IMR-90 (cell line): ENCODE measurements around the gene ALLC. TPM values are rescaled to one million over a fixed set of nuclear protein-coding genes. Genes with fewer than 3 reads are reported as not detected.
A peak's percentile ranks its signal among the peaks of the same experiment; 100 is the strongest.

ENCODE experiments used
- ATAC-seq: fragments of 200-7000 bp; cut with Tn5 transposase; 2 replicates; pipeline ENCODE4 v1.9.1; 2020; ENCODE audit warnings: low read depth, mild to moderate bottlenecking, moderate library complexity
- BruUV-seq: library from RNA; stranded (reverse); fragments of 400-500 nt; replicated peaks from 2 replicates; lab custom pipeline; 2021; lab: Mats Ljungman, UMichigan
- CTCF ChIA-PET: fragments of 300-600 bp; formaldehyde crosslinking; extraction: SDS; loops from one replicate; lab custom pipeline; 2021; ENCODE audit warnings: antibody characterized with exemption; lab: Yijun Ruan, JAX
- POLR2A ChIA-PET: fragments of 300-600 bp; sonication (Branson Sonifier 250); formaldehyde crosslinking; loops from one replicate; lab custom pipeline; 2022; ENCODE audit warnings: antibody characterized with exemption; ENCODE audit not compliant: unreplicated experiment; lab: Charles Lee
- DNase-seq: peaks from one replicate; pipeline ENCODE4 v3.0.0; 2013
- H2AFZ ChIP-seq: replicated peaks from 2 replicates; pipeline ENCODE3; 2013; ENCODE audit warnings: low read length, mild to moderate bottlenecking; ENCODE audit not compliant: poor library complexity
- H2AK5ac ChIP-seq: 2 replicates; pipeline ENCODE4 v1.6.1; 2013; ENCODE audit warnings: low read depth, low read length, inconsistent platforms
- H2AK9ac ChIP-seq: replicated peaks from 2 replicates; pipeline ENCODE3; 2013; ENCODE audit warnings: mild to moderate bottlenecking, low read depth, low read length, moderate library complexity; ENCODE audit not compliant: poor library complexity
- H2BK120ac ChIP-seq: 2 replicates; pipeline ENCODE4 v1.6.1; 2013; ENCODE audit warnings: low read depth, low read length, inconsistent platforms
- H2BK15ac ChIP-seq: 3 replicates; pipeline ENCODE4 v1.6.1; 2013; ENCODE audit warnings: low read depth, low read length, inconsistent platforms
- H2BK20ac ChIP-seq: 2 replicates; pipeline ENCODE4 v1.6.1; 2013; ENCODE audit warnings: low read depth, mild to moderate bottlenecking, inconsistent platforms, low read length, moderate library complexity
- H2BK5ac ChIP-seq: 2 replicates; pipeline ENCODE4 v1.6.1; 2013; ENCODE audit warnings: mild to moderate bottlenecking, low read depth, low read length, inconsistent platforms; ENCODE audit not compliant: poor library complexity, severe bottlenecking
- H3K14ac ChIP-seq: replicated peaks from 2 replicates; pipeline ENCODE4 v1.6.1; 2013; ENCODE audit warnings: low read depth, low read length, inconsistent platforms
- H3K18ac ChIP-seq: 2 replicates; pipeline ENCODE4 v1.6.1; 2013; ENCODE audit warnings: low read depth, low read length, control low read depth
- H3K23ac ChIP-seq: 2 replicates; pipeline ENCODE4 v1.6.1; 2013; ENCODE audit warnings: low read depth, low read length, inconsistent platforms
- H3K27ac ChIP-seq: 2 replicates; pipeline ENCODE4 v1.5.1; 2013; ENCODE audit warnings: mild to moderate bottlenecking, control low read depth, low read length; ENCODE audit not compliant: insufficient read depth
- H3K27me3 ChIP-seq: 2 replicates; pipeline ENCODE4 v1.6.1; 2013; ENCODE audit warnings: low read length; ENCODE audit not compliant: control insufficient read depth, insufficient read depth
- H3K36me3 ChIP-seq: 2 replicates; pipeline ENCODE4 v1.6.1; 2013; ENCODE audit warnings: low read length, mixed read lengths; ENCODE audit not compliant: control insufficient read depth, insufficient read depth
- H3K4ac ChIP-seq: 2 replicates; pipeline ENCODE4 v1.6.1; 2013; ENCODE audit warnings: low read depth, low read length, inconsistent platforms
- H3K4me1 ChIP-seq: 2 replicates; pipeline ENCODE4 v1.6.1; 2013; ENCODE audit warnings: low read length, mixed read lengths; ENCODE audit not compliant: control insufficient read depth, insufficient read depth
- H3K4me2 ChIP-seq: 2 replicates; pipeline ENCODE4 v1.6.1; 2013; ENCODE audit warnings: low read depth, mild to moderate bottlenecking, control low read depth, low read length, moderate library complexity
- H3K4me3 ChIP-seq: 2 replicates; pipeline ENCODE4 v1.5.1; 2013; ENCODE audit warnings: low read depth, mild to moderate bottlenecking, control low read depth, low read length, moderate library complexity; ENCODE audit not compliant: insufficient read depth
- H3K56ac ChIP-seq: 2 replicates; pipeline ENCODE4 v1.6.1; 2013; ENCODE audit warnings: low read length, inconsistent platforms; ENCODE audit not compliant: insufficient read depth; ENCODE audit errors: extremely low read depth
- H3K79me1 ChIP-seq, 2 experiments: 2 replicates each; pipeline ENCODE4 v1.6.1; 2013; ENCODE audit warnings: low read length in 2 of 2, inconsistent platforms in 1 of 2, low read depth in 1 of 2
- H3K9ac ChIP-seq: 2 replicates; pipeline ENCODE4 v1.6.1; 2013; ENCODE audit warnings: low read depth, low read length, control low read depth
- H3K9me1 ChIP-seq: 2 replicates; pipeline ENCODE4 v1.6.1; 2013; ENCODE audit warnings: low read length, inconsistent platforms; ENCODE audit not compliant: insufficient read depth
- H3K9me3 ChIP-seq: 2 replicates; pipeline ENCODE4 v1.6.1; 2013; ENCODE audit warnings: low read length; ENCODE audit not compliant: control insufficient read depth, insufficient read depth
- H4K20me1 ChIP-seq: 2 replicates; pipeline ENCODE4 v1.6.1; 2013; ENCODE audit warnings: low read length, inconsistent platforms; ENCODE audit not compliant: insufficient read depth
- H4K5ac ChIP-seq: 2 replicates; pipeline ENCODE4 v1.6.1; 2013; ENCODE audit warnings: mild to moderate bottlenecking, low read depth, low read length, control low read depth
- H4K8ac ChIP-seq, 2 experiments: 2 replicates each; pipeline ENCODE4 v1.6.1; 2013; ENCODE audit warnings: low read depth in 2 of 2, low read length in 2 of 2, control low read depth in 1 of 2, inconsistent platforms in 1 of 2
- H4K91ac ChIP-seq: 2 replicates; pipeline ENCODE4 v1.6.1; 2013; ENCODE audit warnings: low read depth, low read length, inconsistent platforms; ENCODE audit not compliant: insufficient read depth
- CEBPB ChIP-seq: IDR thresholded peaks from 2 replicates; pipeline ENCODE4 v1.6.1; 2012; ENCODE audit warnings: low read depth, low read length, improper control_type of control experiment
- NFE2L2 ChIP-seq: fragments of 150-350 bp; IDR thresholded peaks from 2 replicates; pipeline ENCODE4 v1.6.1; 2016; ENCODE audit warnings: low read depth, mild to moderate bottlenecking, low read length
- POLR2A ChIP-seq: IDR thresholded peaks from 2 replicates; pipeline ENCODE4 v1.6.1; 2012; ENCODE audit warnings: mild to moderate bottlenecking, low read depth, low read length
- RAD21 ChIP-seq: IDR thresholded peaks from 2 replicates; pipeline ENCODE4 v1.6.1; 2012; ENCODE audit warnings: low read length, improper control_type of control experiment
- RCOR1 ChIP-seq: IDR thresholded peaks from 2 replicates; pipeline ENCODE4 v1.6.1; 2012; ENCODE audit warnings: mild to moderate bottlenecking, low read length, improper control_type of control experiment; ENCODE audit not compliant: insufficient replicate concordance
- RFX5 ChIP-seq: IDR thresholded peaks from 2 replicates; pipeline ENCODE4 v1.8.0; 2012; ENCODE audit warnings: low read depth, mild to moderate bottlenecking, low read length, moderate library complexity
- SMC3 ChIP-seq: fragments of 150-350 bp; IDR thresholded peaks from 2 replicates; pipeline ENCODE4 v1.6.1; 2016; ENCODE audit warnings: low read depth, mild to moderate bottlenecking, antibody characterized with exemption, low read length, moderate library complexity
- dilution Hi-C: fragments of 300-500 bp; cut with HindIII; formaldehyde crosslinking; loops from one replicate; pipeline ENCODE4 v1.14.3; 2018; ENCODE audit warnings: low sequenced_read_pairs; ENCODE audit not compliant: unreplicated experiment
- in situ Hi-C: fragments of 300-500 bp; cut with MboI; formaldehyde crosslinking; loops from 3 replicates; pipeline ENCODE4 v1.14.3; 2019; ENCODE audit warnings: low sequenced_read_pairs, inconsistent platforms, mixed read lengths
- intact Hi-C: fragments of 100-400 bp; cut with micrococcal nuclease; formaldehyde crosslinking; loops from 2 replicates; pipeline ENCODE4 v1.10.0; 2022
- polyA plus RNA-seq, 3 experiments: library from polyadenylated mRNA; depleted of rRNA; stranded (reverse); fragments of >200 nt; gene quantifications; 2 replicates each; pipeline ENCODE4 v1.2.3, GENCODE V29; 2012; ENCODE audit warnings: low replicate concordance in 1 of 3
- total RNA-seq: library from RNA; depleted of rRNA; stranded (reverse); fragments of >200 nt; gene quantifications from 2 replicates; pipeline ENCODE4 v1.2.3, GENCODE V29; 2012
- TF ChIP-seq, protein P1 (sequence below): conservative IDR thresholded peaks from 2 replicates; pipeline ENCODE4 v1.5.1; 2012; ENCODE audit warnings: mild to moderate bottlenecking, low read depth, low read length, improper control_type of control experiment

ALLC gene
- total and polyA plus RNA-seq, 2 of the 4 experiments (the other 2 are of a cell fraction), result not detected

DNA sequence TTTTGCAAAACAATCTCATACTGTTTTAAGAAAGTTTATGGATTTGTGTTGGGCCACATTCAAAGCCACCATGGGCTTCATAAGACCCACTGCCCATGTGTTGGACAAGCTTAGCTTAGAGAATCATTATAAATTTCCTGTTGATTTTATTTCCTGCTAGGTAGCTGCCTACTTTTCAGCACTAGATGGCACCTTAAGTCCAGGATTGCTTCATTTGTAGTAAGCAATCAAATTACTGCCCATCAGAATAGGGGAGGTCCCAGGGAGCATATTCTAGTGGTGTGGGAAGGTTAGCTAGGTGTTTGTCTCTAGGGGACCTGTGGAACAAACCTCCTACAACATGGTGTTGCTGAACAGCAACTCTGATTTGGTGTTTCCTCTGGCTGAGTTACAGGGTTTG is 34.4 kb downstream of the ALLC start:
- BruUV-seq, result no TSS peak
- H2BK5ac ChIP-seq, result no peak overlapping the region
- no peak overlapping the region for H4K5ac ChIP-seq
- H3K14ac ChIP-seq, result no peak overlapping the region
- ChIA-PET CTCF (interaction anchor here (1.1 to 1.7 kb wide), 6 partner anchors 10 to 135 kb away, joined by 3 to 6 read pairs (median 4); no protein-coding TSS in a partner anchor), POLR2A (no interaction called here)
- H2BK20ac ChIP-seq, result no peak overlapping the region
- H2AK5ac ChIP-seq, result no peak overlapping the region
- DNase-seq, result peak; percentile 31
- no peaks in the 10 kb centered on the region for H3K79me1 ChIP-seq
- H3K36me3 ChIP-seq, result no peaks in the 10 kb centered on the region
- H4K20me1 ChIP-seq, result no peaks in the 10 kb centered on the region
- no peak overlapping the region for H3K4ac ChIP-seq
- H3K4me1 ChIP-seq, result no peaks in the 10 kb centered on the region
- no peak overlapping the region for H2AK9ac ChIP-seq
- intact Hi-C loops (loop anchor here (1.0 kb wide), 3 partner anchors 8 to 135 kb away; no protein-coding TSS in a partner anchor), dilution Hi-C loops (no loop called here), in situ Hi-C loops (no loop called here)
- TF ChIP-seq NFE2L2 (no peak), RFX5 (no peak), RCOR1 (no peak), POLR2A (no peak), CEBPB (no peak), RAD21 (peak; percentile 62), SMC3 (peak; percentile 27; the same call in 1 of the 2 replicates)
- TF ChIP-seq, protein P1, sequence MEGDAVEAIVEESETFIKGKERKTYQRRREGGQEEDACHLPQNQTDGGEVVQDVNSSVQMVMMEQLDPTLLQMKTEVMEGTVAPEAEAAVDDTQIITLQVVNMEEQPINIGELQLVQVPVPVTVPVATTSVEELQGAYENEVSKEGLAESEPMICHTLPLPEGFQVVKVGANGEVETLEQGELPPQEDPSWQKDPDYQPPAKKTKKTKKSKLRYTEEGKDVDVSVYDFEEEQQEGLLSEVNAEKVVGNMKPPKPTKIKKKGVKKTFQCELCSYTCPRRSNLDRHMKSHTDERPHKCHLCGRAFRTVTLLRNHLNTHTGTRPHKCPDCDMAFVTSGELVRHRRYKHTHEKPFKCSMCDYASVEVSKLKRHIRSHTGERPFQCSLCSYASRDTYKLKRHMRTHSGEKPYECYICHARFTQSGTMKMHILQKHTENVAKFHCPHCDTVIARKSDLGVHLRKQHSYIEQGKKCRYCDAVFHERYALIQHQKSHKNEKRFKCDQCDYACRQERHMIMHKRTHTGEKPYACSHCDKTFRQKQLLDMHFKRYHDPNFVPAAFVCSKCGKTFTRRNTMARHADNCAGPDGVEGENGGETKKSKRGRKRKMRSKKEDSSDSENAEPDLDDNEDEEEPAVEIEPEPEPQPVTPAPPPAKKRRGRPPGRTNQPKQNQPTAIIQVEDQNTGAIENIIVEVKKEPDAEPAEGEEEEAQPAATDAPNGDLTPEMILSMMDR, result peak; percentile 58
- peaks cover 11% of the 10 kb centered on the region for H3K27me3 ChIP-seq
- no peak overlapping the region for H3K23ac ChIP-seq
- no peak overlapping the region for H3K4me2 ChIP-seq
- no peak overlapping the region for H2BK15ac ChIP-seq
- H2BK120ac ChIP-seq, result no peak overlapping the region
- H3K27ac ChIP-seq, result no peak overlapping the region
- H3K9me3 ChIP-seq, result no peaks in the 10 kb centered on the region
- no peaks in the 10 kb centered on the region for H3K9me1 ChIP-seq
- H3K4me3 ChIP-seq, result no peak overlapping the region
- H3K9ac ChIP-seq, result no peak overlapping the region
- H3K56ac ChIP-seq, result no peak overlapping the region
- H3K18ac ChIP-seq, result no peak overlapping the region
- H4K8ac ChIP-seq, result no peak overlapping the region
- ATAC-seq, result peak; percentile 85
- H4K91ac ChIP-seq, result no peak overlapping the region
- H2AFZ ChIP-seq, result no peak overlapping the region
